Globus pallidus (tissue), 1 donor: ENCODE measurements around the gene ATP8B1.
"Not testable (repeated sequence)": the region's sequence is repeated elsewhere in the genome, so short reads cannot be mapped to it uniquely, and the experiment has no call there.

Experiments
- DNase-seq: peaks from one replicate; pipeline ENCODE4 v3.0.0-alpha.2; 2015; ENCODE audit warnings: low spot score

The ATP8B1 gene

GRCh38 chr18:57764995-57765394 is 38.1 kb downstream of the ATP8B1 start:
- no peak for DNase-seq

DNA sequence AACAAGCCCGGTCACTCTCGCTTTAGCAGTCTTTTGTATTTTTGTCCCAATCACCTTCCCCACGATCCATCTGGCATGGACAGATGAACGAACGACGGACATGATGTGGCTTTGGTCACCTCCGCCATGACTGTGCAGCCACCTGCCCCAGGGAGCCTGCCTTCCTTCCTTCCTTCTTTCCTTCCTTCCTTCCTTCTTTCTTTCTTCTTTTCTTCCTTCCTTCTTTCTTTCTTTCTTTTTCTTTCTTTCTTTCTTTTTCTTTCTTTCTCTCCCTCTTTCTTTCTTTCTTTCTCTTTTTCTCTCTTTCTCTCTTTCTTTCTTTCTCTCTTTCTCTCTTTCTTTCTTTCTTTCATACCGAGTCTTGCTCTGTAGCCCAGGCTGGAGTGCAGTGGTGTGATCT is 39.0 kb downstream of the ATP8B1 start:
- DNase-seq, result no peak

- no peak for DNase-seq
Observed at GRCh38 chr18:57762686-57763085, 40.4 kb downstream of the ATP8B1 start.

DNA sequence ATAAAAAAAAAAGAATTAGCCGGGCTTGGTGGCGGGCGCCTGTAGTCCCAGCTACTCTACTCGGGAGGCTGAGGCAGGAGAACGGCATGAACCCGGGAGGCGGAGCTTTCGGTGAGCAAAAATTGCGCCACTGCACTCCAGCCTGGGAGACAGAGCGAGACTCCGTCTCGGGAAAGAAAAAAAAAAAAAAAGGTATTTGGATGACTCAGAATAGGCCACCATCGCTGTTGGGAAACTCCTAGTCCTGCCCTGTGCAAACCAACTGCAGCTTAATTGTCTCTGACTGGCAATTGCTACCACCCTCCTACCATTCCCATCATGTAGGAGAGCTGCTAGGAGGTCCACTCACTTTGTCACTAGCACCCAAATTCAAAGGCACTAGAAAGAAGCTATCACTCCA is 43.5 kb downstream of the ATP8B1 start:
- DNase-seq, result no peak

DNA sequence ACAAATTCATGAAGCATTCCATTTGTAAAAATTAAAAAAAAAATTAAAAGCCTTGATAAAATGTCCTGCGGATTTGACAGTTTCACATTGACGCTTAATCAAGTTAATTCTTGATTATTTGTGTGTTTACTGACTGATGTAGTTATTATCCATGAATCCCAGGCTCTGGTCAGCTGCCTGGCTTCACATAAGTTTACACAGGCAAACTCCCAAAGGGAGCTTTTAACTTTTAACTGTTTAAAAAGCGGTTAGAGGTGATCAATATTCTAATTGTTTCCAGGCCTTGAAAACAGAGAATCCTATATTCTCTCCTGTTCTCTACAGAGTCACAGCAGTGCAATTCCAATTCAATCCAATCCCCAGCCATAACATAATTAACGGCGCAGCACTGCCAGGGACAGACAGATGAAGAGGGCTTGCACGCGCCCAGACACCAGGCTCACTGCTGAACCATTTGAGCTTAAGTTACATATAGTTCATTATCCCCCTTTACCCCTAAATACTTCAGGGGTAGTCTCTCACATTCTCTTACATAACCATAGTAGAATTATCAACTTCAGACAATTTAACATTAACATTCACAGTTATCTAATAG is 47.5 kb downstream of the ATP8B1 start:
- DNase-seq, result no peak

DNA sequence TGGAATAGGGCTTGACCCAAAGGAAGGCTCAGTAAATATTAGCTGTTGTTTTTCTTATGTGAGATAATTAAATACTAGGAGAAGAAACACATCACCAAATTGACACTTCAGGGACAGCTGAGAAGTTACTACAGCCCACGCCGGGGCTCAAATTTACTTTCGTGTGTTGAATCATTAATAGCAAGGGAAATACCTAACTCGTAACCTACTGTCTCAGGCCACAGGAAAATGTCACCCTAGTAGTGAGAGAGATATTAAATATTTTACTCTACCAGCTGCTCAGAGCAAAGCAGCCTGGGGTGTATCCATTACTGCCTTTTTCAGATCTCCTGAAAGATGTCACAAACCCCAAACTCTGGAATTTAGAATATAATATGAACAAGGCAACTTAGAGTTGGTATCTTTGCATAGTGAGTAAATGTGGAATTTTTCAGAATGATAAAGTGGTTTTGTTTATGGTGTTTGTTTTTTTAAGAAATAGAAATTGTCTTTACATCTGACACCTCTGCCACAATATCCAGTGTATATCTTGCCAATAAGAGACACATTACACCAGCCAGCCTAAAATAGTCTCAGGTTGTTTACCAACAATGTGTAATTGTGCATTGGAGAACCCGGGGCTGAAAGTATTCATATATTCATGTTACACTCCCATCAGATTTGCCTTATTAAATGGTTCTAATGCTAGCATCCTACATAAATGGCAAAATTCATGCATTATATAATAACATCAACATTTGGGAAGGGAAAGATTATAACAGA is 48.4 kb downstream of the ATP8B1 start:
- no peak for DNase-seq

- DNase-seq, result no peak
Observed at GRCh38 chr18:57753063-57753462, 50.1 kb downstream of the ATP8B1 start.

DNA sequence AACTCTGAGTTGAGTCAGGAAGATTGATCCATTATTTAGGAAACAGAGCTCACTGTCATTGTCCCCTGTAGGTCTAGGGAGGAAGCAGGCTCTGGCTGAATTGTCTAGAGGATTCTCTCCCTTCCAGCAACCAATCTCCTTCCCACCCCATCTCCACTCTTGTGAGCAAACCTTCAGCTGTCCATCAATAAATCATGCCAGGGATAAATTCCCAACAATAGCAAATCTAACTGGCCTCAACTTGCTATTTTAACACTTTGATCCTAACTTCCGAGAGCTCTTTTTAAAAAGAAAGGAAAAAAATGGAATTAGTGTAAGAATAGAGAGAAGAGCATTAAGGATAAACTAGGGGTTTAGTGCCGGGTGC is 53.5 kb downstream of the ATP8B1 start:
- DNase-seq, result no peak

GRCh38 chr18:57748770-57749603 is 54.1 kb downstream of the ATP8B1 start:
- DNase-seq, result no peak

- no peak for DNase-seq
Observed at GRCh38 chr18:57747809-57748680, 55.1 kb downstream of the ATP8B1 start.

DNA sequence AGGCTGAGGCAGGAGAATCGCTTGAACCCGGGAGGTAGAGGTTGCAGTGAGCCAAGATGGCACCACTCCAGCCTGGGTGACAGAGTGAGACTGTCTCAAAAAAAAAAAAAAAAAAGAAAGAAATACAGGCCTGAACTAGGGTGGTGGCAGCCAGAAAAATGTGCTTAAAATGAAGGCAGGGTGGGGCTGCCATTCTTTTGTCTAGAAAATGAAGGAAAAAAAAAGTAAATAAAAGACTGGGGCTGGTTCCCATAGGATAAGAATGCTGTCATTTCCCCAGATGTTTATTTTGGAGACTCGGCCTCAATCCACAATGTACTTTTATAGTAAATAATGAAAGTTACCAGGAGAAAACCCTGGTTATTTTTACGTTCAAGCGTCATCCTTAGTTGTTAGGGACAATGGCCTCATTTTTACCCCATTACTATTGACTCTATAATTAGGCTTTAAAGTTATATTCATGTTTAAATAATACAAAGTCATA is 58.9 kb downstream of the ATP8B1 start:
- no peak for DNase-seq

DNA sequence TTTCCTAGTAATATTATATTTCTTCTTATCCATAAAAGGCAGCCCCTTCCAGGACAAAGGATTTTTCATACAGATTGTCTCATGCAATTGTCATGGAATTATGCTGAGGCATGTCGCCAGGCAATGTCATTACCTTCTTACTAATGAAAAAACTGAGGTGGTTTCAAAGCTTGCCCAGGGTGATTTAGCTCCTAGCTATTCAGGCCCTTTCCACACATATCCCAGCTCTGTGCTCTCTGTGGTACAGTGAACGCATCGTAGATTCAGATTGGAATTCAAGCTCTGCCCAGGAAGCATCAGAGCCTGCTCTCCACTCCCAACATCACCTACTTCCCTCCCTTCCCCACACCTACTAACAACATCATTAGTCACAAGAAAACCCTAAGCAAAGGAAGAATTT is 60.1 kb downstream of the ATP8B1 start:
- DNase-seq, result no peak

GRCh38 chr18:57741273-57741672 is 61.8 kb downstream of the ATP8B1 start:
- no peak for DNase-seq

DNA sequence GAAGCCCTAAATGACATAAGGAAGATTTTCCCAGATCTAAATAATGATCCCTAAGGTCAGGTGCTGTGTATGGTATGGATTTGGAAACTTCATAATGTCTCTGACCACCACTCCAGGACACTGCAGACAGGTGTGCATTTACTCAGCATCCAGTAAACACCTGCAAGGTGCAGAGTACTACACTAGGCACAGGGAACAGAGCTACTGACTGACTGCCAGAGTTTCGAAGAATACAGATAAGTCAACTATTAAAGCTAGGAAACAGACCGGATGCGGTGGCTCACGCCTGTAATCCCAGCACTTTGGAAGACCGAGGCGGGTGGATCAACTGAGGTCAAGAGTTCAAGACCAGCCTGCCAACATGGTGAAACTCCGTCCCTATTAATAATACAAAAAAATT is 65.0 kb downstream of the ATP8B1 start:
- DNase-seq, result no peak

DNA sequence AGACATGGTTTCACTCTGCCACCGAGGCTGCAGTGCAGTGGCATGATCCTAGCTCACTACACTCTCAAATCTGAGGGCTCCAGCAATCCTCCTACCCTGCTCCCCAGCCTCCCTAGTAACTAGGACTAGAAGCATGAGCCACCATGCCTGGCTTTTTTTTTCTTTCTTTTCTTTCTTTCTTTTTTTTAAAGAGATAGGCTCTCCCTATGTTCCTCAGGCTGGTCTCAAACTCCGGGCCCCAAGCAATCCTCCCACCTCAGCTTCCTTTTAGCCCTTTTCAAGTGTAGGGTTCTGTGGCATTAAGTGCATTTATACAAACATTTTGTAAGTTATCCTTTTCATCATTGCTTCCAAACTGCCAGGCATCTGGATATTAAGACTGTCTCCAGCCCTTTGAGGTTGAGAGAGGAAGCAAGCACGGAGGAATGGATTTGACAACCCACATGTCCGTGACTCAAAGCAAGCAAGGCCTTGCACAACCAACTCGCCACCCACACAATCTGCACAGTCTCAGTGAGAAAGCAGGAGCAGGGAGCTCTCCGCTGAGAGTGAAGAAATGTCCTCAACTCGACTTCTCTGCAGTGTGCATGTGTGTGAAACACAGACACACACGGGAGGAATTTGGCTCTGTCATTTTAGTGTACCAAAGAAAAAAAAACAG is 65.6 kb downstream of the ATP8B1 start:
- DNase-seq, result peak; percentile 4

GRCh38 chr18:57735042-57735441 is 68.1 kb downstream of the ATP8B1 start:
- not testable (repeated sequence) for DNase-seq

GRCh38 chr18:57733861-57734260 is 69.3 kb downstream of the ATP8B1 start:
- DNase-seq, result no peak

DNA sequence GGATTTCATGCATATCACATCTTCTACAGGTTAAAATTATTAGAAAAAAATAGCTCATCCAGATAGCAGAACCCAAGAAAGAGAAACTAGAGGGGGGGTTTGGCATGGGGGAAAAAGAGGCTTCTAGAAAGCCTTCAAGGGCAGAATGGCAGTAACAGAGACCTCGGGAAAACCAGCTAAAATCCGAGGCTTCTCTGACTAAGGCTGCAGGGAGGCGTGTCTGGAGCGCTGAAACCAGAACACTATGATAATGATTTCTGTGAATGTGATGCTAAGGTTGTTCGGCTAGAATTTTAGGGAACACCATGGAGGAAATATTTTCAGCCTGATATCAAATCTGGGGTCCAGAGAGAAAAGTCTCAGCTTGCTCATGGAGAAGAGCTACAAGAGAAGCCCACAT is 73.0 kb downstream of the ATP8B1 start:
- DNase-seq, result no peak

DNA sequence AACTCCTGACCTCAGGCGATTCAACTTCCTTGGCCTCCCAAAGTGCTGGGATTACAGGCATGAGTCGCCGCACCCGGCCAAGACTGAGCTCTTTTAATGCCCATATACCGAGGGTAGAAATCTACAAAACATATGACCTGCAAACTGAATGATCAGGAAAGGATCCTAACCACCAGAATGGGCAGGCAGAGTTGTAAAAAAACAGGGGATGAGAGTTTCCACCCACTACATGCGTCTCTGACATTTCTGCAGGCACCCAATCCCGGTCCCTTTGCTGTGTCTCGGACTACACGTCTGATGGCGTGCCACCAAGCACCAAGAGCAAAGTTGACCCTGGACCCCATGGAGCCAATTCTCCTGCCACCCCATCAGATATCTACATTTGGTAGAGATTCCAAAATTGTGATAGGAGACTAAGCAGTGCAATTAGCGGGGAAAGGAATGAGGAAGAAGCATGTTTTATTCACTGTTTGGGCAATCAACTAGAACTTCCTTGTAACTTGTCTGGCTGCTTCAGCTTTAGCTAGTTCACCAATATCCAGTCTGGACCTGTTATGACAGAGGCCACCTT is 74.1 kb downstream of the ATP8B1 start:
- no peak for DNase-seq

DNA sequence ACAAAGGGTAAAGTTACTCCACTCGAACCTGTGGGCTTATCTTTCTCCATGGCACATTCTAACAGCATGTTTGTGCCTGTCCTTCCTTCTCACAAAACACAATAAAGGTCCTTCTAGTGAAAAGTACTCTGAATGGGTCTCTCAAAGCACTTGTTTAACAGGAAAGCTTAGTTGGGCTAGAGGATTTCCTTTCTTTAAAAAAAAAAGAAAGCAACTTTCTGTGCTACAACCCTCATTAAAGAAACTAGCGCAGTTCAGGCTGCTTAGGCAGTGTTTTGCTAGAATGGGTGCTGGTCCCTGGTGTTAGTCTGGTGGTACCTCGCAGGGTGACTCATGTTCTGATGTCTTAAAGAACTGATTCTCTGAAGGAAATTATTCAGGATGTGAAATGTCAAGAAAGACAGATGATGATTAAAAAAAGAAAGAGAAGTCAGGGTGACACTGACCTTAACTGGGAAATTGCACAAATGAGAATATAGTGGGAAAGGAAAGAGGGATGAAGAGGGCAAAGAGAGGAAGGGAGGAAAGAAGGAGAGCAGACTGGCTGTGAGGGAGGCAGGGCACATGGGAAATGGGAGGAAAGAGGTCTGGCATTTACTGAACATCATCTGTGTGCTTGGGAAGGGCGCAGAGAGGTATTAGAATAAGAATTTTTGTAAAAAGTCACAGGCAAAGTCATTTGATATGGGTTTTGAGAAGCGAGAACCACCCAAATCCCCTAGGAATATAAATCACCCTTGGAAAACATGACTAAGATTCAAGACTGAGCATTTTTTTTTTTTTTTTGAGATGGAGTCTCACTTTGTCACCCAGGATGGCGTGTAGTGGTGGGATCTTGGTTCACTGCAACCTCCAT is 74.9 kb downstream of the ATP8B1 start:
- no peak for DNase-seq
